DOHH2 (cell line): ENCODE results near the gene TRIM58.

ENCODE experiments used
- H3F3A ChIP-seq: fragments of 200-600 bp; sonication (generic), shearing (Covaris generic); 2 replicates; pipeline ENCODE4 v1.6.0; 2016; ENCODE audit warnings: antibody characterized with exemption, mild to moderate bottlenecking; ENCODE audit not compliant: control insufficient read depth, insufficient read depth
- H3K27ac ChIP-seq: fragments of 200-600 bp; sonication (generic); 2 replicates; pipeline ENCODE4 v1.5.1; 2014; ENCODE audit warnings: low read depth, mild to moderate bottlenecking, low read length, moderate library complexity
- H3K27me3 ChIP-seq: fragments of 200-600 bp; sonication (generic); 2 replicates; pipeline ENCODE4 v1.6.1; 2014; ENCODE audit warnings: mild to moderate bottlenecking, low read length, mixed read lengths; ENCODE audit not compliant: control insufficient read depth
- H3K36me3 ChIP-seq: fragments of 200-600 bp; sonication (generic); 2 replicates; pipeline ENCODE4 v1.6.1; 2014; ENCODE audit warnings: mild to moderate bottlenecking, low read length, moderate library complexity, mixed read lengths; ENCODE audit not compliant: control insufficient read depth
- H3K4me1 ChIP-seq: fragments of 200-600 bp; sonication (generic); 2 replicates; pipeline ENCODE4 v1.6.1; 2014; ENCODE audit warnings: mild to moderate bottlenecking, low read length, mixed read lengths; ENCODE audit not compliant: control insufficient read depth
- H3K4me2 ChIP-seq: fragments of 200-600 bp; sonication (generic); 2 replicates; pipeline ENCODE4 v1.6.0; 2014; ENCODE audit warnings: mild to moderate bottlenecking, low read length, moderate library complexity
- H3K4me3 ChIP-seq: fragments of 200-600 bp; sonication (generic); 2 replicates; pipeline ENCODE4 v1.5.1; 2014; ENCODE audit warnings: mild to moderate bottlenecking, low read length, mixed read lengths
- H3K79me2 ChIP-seq: fragments of 200-600 bp; sonication (generic); 2 replicates; pipeline ENCODE4 v1.6.1; 2014; ENCODE audit warnings: mild to moderate bottlenecking, low read length, mixed read lengths; ENCODE audit not compliant: control insufficient read depth
- H3K9me2 ChIP-seq: fragments of 200-600 bp; sonication (generic); replicated peaks from 2 replicates; pipeline ENCODE4 v1.6.1; 2014; ENCODE audit warnings: mild to moderate bottlenecking, low read length, mixed read lengths; ENCODE audit not compliant: control insufficient read depth
- H3K9me3 ChIP-seq: fragments of 200-600 bp; sonication (generic); 2 replicates; pipeline ENCODE4 v1.6.1; 2014; ENCODE audit warnings: antibody characterized with exemption, low read length, mixed read lengths; ENCODE audit not compliant: control insufficient read depth, insufficient read depth
- H4K20me1 ChIP-seq: fragments of 200-600 bp; sonication (generic); 2 replicates; pipeline ENCODE4 v1.6.0; 2014; ENCODE audit warnings: low read depth, mild to moderate bottlenecking, antibody characterized with exemption, low read length, moderate library complexity; ENCODE audit not compliant: control insufficient read depth, insufficient read depth
- EZH2phosphoT487 ChIP-seq: fragments of 200-600 bp; sonication (generic); IDR thresholded peaks from 2 replicates; pipeline ENCODE4 v1.6.1; 2017; ENCODE audit warnings: borderline replicate concordance, mild to moderate bottlenecking, antibody characterized with exemption, low read length, moderate library complexity, mixed read lengths
- TF ChIP-seq, protein P1 (sequence below): fragments of 200-600 bp; sonication (generic); IDR thresholded peaks from one replicate; pipeline ENCODE4 v1.5.1; 2014; ENCODE audit warnings: antibody characterized with exemption, mild to moderate bottlenecking, low read depth, low read length; ENCODE audit not compliant: poor library complexity, severe bottlenecking

Gene TRIM58

DNA sequence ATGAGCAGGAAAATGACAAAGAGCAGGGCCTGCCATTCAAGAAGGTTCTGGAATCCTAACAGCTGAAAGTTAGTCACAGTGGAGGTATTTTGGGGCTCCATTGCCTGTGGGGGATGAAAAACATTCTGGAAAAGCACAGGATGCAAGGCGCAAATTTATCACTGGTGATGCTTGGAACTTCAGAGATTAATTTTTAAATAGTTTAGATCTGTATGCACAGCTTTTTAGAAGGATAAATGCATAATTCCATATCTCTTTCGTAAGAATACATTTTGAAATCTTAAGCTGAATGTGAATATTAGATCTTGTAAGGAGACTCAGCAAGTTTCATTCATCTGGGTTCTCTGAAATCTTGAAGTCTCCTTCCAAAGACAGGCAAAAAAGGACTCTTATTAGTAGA, 15.2 kb upstream of the TRIM58 start, which contains the start of gene OR11L1:
TSS of gene OR11L1 (minus strand) at position 101 of the 400 bp plus-strand sequence. CDS start at position 101, 0 bp downstream.
- Histone ChIP-seq H3K79me2 (no peaks in the 10 kb centered on the region), H3K4me1 (no peaks in the 10 kb centered on the region), H4K20me1 (no peaks in the 10 kb centered on the region), H3K36me3 (no peaks in the 10 kb centered on the region), H3K4me2 (no peak within 1 kb of the TSS), H3K9me3 (no peaks in the 10 kb centered on the region), H3K27ac (no peak within 1 kb of the TSS), H3F3A (no peaks in the 10 kb centered on the region), H3K27me3 (no peaks in the 10 kb centered on the region), H3K9me2 (no peaks in the 10 kb centered on the region), H3K4me3 (no peak within 1 kb of the TSS)
- TF ChIP-seq EZH2phosphoT487: no peak
- TF ChIP-seq, protein P1, sequence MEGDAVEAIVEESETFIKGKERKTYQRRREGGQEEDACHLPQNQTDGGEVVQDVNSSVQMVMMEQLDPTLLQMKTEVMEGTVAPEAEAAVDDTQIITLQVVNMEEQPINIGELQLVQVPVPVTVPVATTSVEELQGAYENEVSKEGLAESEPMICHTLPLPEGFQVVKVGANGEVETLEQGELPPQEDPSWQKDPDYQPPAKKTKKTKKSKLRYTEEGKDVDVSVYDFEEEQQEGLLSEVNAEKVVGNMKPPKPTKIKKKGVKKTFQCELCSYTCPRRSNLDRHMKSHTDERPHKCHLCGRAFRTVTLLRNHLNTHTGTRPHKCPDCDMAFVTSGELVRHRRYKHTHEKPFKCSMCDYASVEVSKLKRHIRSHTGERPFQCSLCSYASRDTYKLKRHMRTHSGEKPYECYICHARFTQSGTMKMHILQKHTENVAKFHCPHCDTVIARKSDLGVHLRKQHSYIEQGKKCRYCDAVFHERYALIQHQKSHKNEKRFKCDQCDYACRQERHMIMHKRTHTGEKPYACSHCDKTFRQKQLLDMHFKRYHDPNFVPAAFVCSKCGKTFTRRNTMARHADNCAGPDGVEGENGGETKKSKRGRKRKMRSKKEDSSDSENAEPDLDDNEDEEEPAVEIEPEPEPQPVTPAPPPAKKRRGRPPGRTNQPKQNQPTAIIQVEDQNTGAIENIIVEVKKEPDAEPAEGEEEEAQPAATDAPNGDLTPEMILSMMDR: no peak

DNA sequence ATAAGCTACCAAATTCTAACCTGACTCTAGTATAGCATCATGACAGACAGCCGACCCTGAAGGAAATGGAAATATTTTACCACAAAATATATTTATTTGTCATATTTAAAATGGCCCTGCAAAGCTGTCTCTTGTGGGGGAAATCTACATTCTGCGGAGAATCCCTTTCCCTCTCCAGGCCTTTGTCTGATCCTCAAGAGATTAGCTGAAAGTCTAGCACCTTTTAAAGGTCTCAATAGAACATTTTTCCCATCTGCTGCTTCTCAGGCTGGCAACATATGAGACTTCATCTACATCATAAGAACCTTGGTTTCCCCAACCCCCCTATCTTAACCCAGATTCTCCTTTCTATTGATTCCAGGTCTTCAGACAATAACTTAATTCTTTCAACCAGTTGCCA, 13.6 kb upstream of the TRIM58 start:
- no peak overlapping the region for H3K27ac ChIP-seq
- TF ChIP-seq EZH2phosphoT487: no peak
- TF ChIP-seq, protein P1: no peak
- no peaks in the 10 kb centered on the region for H3K9me2 ChIP-seq
- no peaks in the 10 kb centered on the region for H3K4me1 ChIP-seq
- no peak overlapping the region for H3K4me2 ChIP-seq
- H3K36me3 ChIP-seq: no peaks in the 10 kb centered on the region
- no peaks in the 10 kb centered on the region for H3K9me3 ChIP-seq
- no peaks in the 10 kb centered on the region for H3K79me2 ChIP-seq
- no peaks in the 10 kb centered on the region for H3F3A ChIP-seq
- no peaks in the 10 kb centered on the region for H4K20me1 ChIP-seq
- H3K27me3 ChIP-seq: no peaks in the 10 kb centered on the region
- no peak overlapping the region for H3K4me3 ChIP-seq

DNA sequence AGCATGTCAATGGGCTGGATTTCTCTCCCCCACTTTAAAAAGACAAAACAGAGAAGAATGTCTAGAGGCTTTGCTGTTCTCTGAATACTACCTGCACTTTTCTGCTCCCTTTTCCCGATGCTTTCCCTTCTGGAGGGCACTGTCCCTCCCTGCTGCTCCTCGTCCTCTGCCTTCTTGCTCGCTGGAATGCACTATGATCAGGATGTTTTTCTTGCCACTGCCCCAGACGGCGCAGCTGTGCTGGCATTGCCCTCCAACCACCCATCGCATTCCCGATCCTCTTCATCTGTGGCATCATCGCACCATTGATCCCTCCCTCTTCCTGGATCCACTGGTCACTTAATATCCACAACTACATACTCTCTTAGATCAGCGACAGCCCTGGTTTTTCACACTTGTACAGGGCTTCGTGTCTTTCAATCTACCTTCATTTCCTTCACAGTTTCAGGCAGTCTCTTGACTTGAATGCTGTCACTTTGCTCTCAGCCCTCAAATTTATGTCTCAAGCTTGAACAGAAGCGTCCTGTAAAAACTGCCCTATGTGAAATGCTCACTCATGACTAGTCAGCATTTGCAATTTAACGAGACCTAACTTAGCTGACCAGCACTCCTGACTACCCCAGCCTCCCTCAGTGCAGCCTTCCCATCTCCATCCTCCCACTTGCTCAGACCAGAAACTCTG, 11.8 kb upstream of the TRIM58 start:
- H3K27ac ChIP-seq: no peak overlapping the region
- H3K27me3 ChIP-seq: no peaks in the 10 kb centered on the region
- H3K79me2 ChIP-seq: no peaks in the 10 kb centered on the region
- no peaks in the 10 kb centered on the region for H3F3A ChIP-seq
- no peaks in the 10 kb centered on the region for H3K4me1 ChIP-seq
- H3K9me2 ChIP-seq: no peaks in the 10 kb centered on the region
- TF ChIP-seq EZH2phosphoT487: no peak
- TF ChIP-seq, protein P1: no peak
- H4K20me1 ChIP-seq: no peaks in the 10 kb centered on the region
- no peak overlapping the region for H3K4me2 ChIP-seq
- no peaks in the 10 kb centered on the region for H3K36me3 ChIP-seq
- H3K4me3 ChIP-seq: no peak overlapping the region
- no peaks in the 10 kb centered on the region for H3K9me3 ChIP-seq
